C1 segment of cervical spinal cord (tissue), 14 donors: ENCODE measurements around the gene IRF2BP2.

ENCODE experiments used
- DNase-seq, 14 donors: peaks; one replicate each; lab custom pipeline; 2025; lab: John Stamatoyannopoulos, UW

The IRF2BP2 gene

DNA sequence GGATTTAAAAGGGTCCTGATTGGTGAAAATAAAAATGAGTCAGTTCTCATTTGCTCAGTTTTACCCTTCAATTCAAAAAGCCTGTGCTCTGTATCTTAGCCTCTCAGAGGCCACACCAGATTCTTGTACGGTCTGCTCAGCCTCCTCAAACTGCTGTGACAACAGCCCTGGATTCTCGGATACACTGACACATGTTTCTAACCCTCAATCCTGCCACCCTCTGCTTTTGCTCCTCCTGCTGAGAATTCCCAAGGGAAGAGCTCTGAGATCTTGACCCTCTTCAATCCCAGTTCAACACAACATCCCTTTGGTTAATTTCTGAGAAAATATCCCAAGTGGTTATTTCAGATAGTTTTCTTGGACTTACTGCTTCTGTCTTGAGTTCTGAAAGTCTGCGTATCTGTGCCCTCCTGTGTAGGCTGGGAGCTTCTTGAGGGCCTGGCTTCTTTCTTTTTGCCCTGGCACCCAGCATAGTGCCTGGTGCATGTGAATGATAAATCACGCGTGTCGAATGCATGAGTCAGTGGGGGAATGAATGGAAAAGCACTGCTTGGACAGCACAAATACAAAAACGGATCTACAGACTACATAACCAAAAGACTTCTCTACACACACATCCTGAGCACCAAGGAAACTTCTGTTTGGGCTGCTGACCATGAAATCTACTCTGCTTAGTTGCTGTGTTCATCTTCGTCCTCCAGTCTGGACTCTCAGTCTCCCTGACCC lies 24.5 kb downstream of the IRF2BP2 start:
- no peak for DNase-seq

DNA sequence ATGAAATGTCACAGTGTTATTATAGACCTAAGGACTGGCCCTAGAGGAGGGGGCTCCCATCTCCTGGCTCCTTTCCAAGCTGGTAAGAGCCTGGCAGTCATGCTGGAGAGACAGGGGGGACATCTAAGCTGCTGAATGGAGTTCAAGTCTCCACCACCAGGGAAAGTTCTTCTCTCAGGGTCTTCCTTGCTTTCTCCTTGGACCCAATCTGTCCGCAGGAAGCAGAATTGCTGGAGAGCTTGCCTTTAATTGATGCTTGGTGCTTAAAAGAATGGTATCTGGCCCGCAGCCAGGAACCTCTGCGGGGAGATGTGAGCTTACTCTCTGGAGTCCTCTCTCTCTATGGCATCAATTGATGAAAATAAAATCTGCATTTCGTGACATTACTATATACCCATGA lies 25.1 kb downstream of the IRF2BP2 start:
- DNase-seq, result peak in 1 of 14 donors; percentile 22

DNA sequence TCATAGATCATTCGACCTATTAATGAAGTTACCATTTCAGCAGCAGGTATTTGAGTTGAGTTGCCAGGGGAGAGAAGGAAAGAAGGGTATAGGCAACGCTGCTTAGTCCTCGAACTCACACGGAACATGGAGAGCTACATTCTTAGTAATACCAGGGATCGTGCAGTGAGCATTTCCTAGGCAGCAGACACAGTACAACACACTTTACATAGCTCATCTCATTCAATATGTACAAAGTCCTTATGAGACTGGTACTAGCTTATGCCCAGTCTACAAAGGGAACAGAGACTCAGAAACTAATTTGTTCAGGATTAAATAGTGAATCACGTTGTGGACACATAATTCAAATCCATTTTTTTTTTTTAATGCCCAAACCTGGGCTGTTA lies 25.6 kb downstream of the IRF2BP2 start:
- no peak for DNase-seq

DNA sequence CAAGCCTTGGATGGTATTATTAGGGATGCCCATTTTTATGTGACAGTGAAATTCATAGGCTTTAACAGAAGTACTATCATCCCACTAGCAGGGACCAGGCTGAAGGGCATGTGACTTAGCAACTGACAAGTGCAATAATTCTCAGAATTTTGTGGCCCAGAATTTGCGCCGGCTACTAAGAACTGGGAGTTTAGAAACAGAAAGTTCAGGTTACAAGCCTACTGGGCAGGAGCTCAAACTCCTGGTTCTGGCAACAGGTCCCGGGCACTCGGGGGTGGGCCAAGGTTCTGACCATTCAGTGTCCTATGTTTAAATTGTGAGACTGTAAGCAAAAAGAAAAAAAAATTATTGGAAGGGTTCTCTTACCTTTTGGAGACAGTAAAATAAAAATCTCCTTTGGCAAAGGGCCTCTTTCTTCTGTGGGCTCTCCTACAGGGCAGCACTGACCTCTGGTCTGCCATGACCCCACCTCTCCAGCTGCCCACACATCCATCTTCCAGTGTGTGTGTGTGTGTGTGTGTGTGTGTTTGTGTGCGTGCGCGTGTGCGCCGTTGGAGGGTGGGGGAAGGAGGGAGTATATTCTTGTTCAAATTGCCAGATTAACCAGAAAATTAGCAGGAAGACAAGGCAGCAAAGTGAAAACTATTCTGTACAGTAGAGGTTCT lies 26.1 kb downstream of the IRF2BP2 start:
- DNase-seq, result peak in 4 of 14 donors; percentile 17 to 47 (median 34)

DNA sequence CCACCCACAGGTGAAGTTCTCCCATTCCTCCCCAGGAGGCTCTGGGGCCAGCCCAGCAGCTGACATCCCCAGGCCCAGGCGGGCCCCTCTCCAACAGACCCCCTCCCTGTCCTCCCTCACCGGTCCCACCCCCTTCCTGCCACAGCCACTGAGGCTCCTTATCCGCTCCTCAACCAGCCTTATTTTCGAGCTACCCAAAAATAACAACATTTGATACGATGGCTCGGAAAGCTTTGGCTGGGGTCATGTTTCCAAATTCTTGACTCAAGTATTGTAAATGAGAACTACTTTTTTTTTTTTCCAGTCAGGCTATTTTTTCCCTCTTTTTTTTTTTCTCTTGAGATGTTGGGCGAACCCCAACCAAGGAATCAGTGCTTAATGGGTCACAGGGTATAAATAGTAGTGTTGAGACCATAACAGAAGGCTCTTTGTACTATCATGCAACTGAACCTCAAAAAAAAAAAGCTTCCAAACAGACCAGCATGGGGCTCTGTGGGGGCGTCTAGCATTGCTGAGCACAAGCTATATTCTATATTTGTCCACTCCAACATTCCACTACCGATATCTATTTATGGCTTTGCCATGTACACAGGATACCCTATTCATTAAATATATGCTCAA lies 27.2 kb downstream of the IRF2BP2 start:
- DNase-seq, result no peak

DNA sequence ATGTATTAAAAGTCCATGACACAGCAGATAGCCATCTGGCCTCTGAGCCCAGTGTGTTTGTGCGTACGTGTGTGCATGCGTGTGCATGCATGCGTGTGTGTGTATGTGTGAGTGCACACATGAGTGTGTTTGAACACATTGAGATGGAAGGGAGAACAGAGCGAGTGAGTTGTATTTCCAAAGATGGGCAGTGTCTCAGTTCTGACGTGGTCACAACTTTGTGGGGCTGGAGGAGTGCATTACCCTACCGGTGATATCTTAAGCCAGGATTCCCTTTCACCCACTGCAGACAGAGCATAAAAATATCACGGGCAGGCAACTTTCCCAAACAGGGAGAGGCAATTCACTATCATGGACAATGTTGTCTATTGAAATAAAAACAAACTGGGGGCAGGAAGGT lies 27.8 kb downstream of the IRF2BP2 start:
- DNase-seq, result no peak

DNA sequence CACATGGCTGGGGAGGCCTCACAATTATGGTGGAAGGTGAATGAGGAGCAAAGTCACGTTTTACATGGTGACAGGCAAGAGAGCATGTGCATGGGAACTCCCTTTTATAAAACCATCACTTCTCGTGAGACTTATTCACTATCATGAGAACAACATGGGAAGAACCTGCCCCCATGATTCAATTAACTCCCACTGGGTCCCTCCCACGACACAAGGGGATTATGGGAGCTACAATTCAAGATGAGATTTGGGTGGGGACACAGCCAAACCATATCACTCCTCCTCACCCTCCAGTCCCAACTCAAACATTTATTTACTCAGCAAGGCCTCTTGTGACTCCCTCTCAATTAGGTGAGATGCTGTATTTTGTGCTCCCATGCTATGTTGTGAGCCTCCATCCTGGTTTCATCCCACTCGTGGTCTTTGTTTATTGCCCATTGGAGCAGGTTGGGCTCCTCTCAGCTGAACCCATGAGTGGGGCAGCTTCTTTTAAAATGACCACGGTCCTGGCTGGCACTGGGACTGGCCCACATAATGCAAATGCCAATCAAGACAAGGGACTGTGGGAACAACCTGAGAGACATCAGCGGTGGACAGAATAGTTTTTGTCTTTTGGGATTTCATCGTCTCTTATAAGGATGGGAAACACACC lies 28.8 kb downstream of the IRF2BP2 start:
- no peak for DNase-seq

DNA sequence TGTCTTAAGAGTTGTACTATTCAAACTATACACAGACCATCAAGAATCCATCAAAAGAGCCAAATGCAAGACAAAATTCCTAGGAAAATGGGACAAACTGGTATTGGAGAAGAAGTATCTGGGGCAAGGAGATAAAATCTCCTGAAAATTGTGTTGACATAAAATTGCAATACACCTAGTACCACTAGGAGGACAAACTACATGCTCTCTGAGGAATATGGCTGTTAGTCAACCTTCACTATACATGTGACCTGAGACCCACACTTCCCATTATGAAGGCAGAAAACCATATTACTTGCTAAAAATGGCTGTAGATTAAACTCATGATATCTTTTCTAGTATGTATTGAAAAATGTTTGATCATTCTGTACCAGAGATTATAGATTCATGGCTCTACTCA lies 30.0 kb downstream of the IRF2BP2 start:
- DNase-seq, result no peak

DNA sequence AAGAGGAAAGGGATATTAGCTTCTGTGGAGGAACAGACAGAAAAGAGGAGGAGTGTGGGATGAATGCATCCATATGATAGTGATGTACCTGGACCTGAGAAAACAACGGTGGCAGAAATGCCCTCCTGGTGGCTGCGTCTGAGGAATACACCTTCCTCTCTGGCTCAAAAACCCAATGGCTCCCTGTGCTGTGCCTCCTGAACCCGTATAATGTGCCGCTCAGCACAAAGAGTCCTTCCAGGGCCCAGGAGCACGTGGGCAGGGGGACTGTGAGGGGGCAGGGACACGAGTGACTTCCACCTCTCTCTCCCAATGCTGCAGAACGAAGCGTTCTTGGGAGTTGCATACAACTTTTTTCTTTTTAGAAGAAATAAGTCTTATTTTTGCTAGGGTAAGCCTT lies 31.2 kb downstream of the IRF2BP2 start:
- DNase-seq, result no peak

DNA sequence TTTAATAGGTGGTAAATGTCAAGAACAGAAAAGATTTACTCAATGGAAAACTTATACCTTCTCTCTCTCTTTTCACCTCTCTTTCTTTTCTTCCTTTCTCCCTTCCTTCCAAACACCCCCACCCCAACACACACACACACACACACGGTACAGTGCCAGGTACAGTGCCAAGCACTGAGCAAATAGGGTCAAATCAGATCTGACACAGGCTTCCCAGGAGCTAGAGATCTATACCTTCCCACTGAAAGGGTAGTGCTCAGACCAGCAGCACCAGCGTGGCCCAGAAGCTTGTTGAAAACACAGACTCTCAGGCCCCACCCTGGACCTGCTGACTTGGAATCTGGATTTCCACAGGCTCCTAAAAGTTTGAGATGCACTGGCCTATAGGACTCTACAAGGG lies 31.9 kb downstream of the IRF2BP2 start:
- no peak for DNase-seq

DNA sequence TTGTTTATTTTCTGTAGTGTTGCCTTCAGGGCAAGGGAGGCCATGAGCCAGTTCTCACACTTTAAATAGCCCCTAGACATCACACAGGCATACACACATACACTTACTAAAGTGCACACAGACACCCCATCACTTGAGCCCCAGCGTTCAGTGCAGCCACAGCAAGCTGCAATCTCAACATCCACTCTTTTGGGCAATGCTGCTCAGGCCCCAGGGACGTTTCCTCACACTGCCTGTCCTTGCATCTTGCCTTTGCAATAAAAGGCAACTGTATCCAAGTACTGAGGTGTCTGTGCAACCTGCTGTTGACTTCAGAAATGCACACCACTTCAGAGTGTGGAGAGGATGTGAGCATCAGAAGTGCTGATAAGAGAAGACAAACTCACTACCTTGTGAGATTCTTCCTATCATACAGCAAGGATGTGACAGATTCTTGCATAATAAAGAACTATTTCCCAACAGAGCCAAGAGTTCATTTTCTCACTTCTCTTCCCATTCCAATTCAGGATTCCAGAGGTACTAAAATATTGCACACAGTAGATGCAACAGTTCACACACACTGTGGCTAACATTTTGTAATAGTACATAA lies 36.2 kb downstream of the IRF2BP2 start:
- no peak for DNase-seq

DNA sequence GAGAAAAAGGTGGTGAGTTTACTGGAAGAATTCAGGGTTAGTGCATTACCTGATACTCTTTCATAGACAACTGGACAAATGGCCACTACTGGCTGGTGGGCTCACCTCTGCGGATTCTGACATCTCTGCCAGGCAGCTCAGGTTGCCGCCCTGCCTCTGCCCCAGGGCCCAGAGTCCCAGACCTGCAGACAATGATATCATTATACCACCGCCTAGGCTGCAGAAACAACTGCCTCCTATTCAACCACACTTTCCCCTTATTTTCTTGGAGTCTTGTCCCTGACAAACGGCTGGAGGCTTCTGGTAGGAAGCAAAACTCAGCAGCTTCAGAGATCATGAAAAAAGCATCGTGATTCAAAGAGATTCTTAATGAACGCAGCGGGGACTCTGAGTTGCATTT lies 37.0 kb downstream of the IRF2BP2 start:
- no peak for DNase-seq

DNA sequence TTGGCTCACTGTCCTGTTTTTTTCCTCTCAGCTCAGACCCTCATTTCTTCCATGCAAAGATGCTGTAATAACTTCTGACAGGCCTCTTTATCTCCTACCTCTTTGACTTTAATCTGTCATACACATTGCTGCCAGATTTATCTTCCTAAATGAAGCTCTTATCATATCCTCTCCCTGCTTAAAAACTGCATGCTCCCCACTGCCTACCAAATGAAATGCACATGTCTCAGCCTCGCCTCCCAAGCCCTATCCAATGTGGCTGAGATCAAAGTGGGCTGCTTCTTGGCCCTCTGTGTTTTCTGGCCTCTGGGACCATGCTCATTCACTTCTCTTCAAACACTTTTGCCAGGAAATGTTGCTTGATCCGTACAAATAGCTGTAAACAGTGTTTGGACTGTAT lies 38.3 kb downstream of the IRF2BP2 start:
- no peak for DNase-seq

DNA sequence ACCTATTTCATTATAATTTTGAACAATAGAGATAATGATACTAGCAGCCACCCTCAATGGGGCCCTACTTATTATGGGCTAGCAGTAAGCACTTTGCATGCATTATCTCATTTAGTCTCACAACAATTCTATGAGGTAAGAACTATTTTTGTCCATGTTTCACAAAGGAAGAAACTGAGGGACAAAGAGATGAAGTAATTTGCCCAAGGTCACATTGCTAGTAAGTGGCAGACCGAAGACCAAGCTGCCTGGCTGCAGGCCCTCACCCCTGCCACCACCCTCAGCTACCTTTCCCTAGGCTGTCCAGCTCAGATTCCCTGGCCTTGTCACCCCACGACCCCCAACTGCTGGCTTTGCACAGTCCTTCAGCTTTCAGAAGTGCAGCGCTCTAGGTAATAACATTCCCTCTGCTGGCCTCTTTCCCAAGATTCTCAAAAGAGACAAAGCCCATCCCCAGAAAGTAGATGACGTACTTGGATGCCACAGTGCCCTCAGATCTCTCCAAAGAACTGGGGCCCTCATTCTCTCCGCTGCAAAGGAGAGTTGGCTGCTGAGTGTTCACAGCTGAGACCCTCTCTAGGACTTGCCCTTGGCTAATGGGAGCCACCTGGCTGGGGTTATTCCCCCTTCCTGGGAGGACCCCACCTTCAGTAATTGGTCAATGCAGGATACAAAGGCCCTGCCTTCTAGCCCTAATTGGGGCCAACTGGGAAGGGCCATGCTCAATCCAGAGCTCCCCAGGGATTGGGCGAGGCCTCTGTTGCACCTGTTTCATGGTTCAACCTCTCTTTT lies 39.5 kb downstream of the IRF2BP2 start:
- DNase-seq, result no peak

DNA sequence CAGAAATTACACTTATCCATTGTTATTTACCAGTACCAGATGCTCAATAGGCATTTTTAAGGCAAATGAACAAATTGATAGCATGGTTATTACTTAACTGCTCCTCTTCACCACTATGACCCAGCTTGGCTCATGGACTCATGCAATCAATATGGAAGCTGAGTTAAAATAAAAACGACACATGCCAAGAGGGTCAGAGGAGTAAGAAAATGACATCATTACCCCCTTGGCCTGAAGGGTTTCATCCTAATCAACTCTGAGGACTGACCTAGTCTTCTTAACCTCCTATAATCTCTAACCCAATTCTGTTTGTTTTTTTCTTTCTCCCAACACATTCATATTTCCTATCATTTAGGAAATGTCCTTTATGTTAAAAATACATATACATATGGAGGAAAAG lies 41.6 kb downstream of the IRF2BP2 start:
- no peak for DNase-seq

DNA sequence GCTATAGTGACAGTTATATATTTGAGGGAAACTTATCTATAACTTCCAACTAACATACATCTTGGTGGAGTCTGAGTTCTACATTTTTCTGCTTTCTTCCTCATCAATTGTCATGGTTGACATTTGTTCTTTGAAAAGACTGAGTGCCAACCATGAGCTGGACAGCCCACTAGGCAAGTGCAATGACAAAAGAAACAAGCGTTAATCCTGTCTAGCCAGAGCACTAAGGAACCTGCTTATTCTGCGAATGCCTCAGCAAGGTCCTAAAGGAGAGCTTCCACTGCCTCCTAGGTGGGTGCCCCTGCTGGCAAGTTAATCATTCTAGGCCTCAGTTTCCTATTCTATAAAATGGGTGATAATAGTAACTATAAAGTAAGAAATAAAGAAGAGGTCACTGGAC lies 44.8 kb downstream of the IRF2BP2 start:
- no peak for DNase-seq

DNA sequence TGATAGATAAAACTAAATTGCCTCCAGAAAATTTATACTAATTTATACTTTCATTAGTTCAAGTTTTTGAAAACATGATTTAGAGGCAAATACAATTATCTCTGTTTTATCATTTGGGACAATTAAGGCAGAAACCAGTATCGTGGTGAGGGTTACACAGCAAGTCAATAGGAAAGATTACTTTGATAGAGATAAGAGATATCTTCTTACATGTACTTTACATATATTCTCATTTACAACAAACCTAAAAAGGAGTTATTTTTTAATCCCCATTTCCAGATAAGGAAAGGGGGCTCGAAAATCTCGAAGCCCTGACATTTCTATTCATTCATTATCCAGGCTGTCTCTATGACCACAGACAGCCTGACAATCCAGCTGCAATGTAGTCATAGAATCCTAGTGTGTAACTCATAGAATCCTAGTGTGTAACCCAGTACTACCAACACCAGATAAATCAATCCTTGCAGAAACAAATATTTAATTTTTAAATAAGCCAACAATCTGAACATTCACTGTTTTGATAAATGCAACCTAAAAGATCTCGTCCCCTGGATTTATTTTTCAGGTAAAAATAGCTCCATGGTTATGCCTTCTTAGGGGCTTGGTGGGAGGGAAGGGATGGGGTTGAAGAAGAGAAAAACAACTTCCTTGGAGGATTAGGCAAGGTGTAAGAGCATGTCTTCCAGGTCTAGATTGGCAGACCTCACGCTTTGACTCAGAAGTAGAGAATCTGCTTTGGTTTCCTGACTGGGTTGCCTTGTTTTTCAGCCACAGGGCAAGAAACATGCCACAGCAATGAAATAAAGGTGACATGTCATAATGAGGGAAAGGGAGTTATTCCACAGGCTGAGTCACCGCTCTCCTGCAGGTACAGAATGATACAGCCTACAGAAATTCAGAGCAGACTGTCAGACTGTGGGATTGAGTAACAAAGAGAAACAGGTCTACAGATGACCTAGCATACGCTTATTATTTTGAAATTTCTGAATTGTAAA lies 45.6 kb downstream of the IRF2BP2 start:
- DNase-seq, result no peak

DNA sequence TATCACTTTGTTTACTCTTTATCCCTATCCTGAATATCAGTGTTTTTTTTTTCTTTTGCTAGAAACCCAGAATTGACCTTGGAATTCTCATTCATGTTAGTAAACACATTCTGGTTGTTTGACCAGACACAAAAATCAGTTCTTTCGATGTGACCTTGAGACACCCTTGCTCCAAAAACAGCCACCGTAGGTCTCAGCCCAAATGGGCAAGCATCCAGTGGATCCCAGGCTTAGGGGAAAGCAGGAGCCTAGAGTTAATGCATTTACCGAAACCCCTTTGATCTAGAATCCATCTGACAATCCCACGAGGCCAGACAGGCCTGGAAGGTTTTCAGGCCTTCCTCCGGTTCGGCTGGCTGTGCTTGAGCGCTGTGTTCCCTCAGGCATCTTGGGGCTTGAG lies 47.6 kb downstream of the IRF2BP2 start:
- no peak for DNase-seq

DNA sequence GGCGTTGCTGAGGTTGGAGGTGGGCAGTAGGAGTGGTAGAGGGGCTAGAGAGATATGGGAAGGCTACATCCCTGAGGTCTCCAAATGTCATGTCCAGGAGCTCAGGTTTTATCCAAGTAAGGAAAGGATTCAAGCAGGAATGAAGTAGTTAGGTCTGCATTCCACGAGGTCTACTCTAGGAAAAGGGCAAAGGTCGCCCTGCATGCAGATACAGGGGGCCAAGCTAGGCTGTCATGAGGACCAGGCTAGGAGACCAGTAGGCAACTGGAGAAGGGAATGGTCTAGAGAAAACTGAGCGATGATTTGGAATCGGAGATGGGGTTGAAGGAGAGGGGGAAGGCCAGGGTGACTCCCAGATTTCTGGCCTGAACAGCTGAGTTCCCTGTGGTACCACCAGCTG lies 48.7 kb downstream of the IRF2BP2 start:
- no peak for DNase-seq
